ENCODE results near the gene PIK3R4. TPM values are rescaled to one million over a fixed set of nuclear protein-coding genes. Genes with fewer than 3 reads are reported as not detected.

PIK3R4 gene
- total RNA-seq, 2 donors from 2014 or later: 17.4 to 23.9 TPM

DNA sequence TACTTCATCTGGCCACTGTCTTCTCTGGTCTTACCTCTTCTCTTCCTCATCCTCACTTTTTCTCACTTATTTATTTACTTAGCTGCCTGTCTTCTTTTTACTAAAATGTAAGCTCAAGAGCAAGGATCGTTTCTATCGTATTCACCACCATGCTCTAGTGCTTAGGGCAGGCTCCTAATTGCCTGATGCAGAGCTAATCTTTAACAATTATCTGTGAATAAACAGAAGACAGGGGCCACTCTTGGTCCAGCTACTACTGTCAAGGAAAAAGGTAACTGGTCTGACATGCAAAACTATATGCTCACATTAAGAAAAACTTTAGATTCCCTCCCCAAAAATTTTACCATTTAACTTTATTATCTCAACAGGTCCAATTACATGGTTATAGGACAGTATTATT lies 17.5 kb downstream of the PIK3R4 start:
- no peaks in the 10 kb centered on the region for H3K27me3 Mint-ChIP-seq
- H3K4me3 Mint-ChIP-seq: no peak overlapping the region
- no peaks in the 10 kb centered on the region for H3K4me1 Mint-ChIP-seq
- H3K36me3 Mint-ChIP-seq (ENCODE audit: low read depth): peaks cover 82% of the 10 kb centered on the region
- no peak for ATAC-seq (replicated peaks)
- H3K9me3 Mint-ChIP-seq: no peaks in the 10 kb centered on the region
- H3K27ac Mint-ChIP-seq: no peak overlapping the region

DNA sequence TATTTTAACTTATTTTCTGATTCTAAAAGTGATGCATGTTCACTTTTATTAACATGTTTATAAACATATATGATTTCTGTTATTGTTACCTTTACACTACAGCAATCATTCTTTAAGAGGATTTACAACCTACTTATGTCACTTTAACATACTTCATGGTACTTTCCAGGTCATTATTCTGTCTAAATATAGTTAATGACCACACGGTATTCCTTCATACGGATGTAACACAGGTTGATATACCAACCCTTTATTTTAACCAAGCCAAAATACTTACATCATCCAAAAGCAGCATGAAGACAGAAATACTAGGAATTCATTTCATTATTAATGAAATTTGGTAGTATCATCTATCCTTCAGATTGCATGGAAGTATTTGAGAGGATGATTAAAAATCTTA lies 18.6 kb downstream of the PIK3R4 start:
- Mint-ChIP-seq H3K27me3 (no peaks in the 10 kb centered on the region), H3K36me3 (ENCODE audit: low read depth) (peaks cover 81% of the 10 kb centered on the region), H3K27ac (no peak overlapping the region), H3K4me1 (peaks cover 4% of the 10 kb centered on the region), H3K9me3 (no peaks in the 10 kb centered on the region), H3K4me3 (no peak overlapping the region)
- ATAC-seq (replicated peaks): no peak

DNA sequence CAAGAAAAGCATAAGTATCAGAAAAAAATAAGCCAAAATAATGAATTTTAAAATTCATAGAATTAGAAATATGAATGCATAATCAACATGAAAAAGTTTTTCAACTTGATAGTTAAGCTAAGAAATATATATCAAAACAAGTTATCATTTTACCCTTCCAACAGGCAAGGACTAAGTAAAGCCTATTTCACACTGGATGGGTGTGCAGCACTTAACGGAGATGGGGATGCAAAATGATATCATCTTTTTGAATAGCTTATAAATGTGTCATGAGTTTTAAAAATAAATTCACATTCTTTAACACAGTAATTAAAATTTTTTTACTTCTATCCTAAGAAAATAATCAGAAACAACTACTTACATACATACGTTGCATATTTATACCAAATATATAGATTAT lies 20.9 kb downstream of the PIK3R4 start:
- H3K36me3 Mint-ChIP-seq (ENCODE audit: low read depth): peaks cover 74% of the 10 kb centered on the region
- no peak for ATAC-seq (replicated peaks)
- H3K4me3 Mint-ChIP-seq: no peak overlapping the region
- H3K27me3 Mint-ChIP-seq: no peaks in the 10 kb centered on the region
- H3K4me1 Mint-ChIP-seq: peaks cover 5% of the 10 kb centered on the region
- no peaks in the 10 kb centered on the region for H3K9me3 Mint-ChIP-seq
- H3K27ac Mint-ChIP-seq: no peak overlapping the region

DNA sequence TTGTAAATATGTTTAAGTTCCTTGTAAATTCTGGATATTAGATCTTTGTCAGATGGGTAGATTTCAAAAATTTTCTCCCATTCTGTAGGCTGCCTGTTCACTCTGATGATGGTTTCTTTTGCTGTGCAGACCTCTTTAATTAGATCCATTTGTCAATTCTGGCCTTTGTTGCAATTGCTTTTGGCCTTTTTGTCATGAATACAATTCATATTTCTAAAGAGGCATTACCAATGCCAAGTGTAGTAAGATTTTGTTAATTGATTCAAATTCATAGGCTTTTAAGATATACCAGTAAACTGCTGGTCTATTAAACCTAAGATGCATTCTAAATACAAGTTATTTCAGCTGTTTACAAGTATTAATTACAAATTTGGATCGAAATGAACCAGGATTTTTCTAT lies 31.0 kb downstream of the PIK3R4 start:
- H3K36me3 Mint-ChIP-seq (ENCODE audit: low read depth): peaks cover 83% of the 10 kb centered on the region
- no peak overlapping the region for H3K4me3 Mint-ChIP-seq
- no peaks in the 10 kb centered on the region for H3K27me3 Mint-ChIP-seq
- no peak for ATAC-seq (replicated peaks)
- no peaks in the 10 kb centered on the region for H3K4me1 Mint-ChIP-seq
- no peaks in the 10 kb centered on the region for H3K9me3 Mint-ChIP-seq
- no peak overlapping the region for H3K27ac Mint-ChIP-seq

DNA sequence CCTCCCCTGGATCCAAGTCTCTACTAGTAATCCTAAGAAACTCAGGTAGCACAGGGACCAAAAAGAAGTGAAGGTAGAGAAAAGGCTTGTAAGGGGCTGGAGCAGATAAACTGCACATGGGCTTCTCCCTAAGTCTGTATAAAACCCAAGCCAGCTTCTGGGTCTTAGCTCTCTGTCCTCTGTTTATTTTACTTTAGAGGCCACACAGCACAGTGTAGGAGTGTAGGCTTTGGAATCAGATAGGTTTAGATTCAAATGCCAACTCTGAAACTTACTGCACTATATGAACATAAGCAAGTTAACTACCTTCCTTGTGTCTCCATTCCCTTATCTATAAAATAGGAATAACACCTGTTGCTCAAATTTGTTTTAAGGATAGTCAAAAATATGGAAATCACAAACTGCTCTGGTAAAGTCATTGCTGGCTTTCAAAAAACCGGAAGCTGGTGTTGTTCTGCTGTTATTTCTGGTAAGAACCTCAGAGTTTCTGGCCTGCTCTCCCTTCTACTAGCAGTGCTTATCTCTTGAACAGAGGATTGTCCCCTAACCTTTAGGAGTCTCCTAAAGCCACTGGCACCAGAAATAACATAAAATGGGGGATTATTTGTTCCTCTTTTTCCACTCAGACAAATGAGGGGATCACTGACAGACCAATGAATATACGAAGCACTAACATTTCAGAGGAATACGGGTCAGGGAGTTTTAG lies 33.8 kb downstream of the PIK3R4 start:
- H3K4me3 Mint-ChIP-seq: no peak overlapping the region
- no peak for ATAC-seq (replicated peaks)
- H3K27ac Mint-ChIP-seq: peak overlapping the region; percentile 43
- peaks cover 94% of the 10 kb centered on the region for H3K36me3 Mint-ChIP-seq (ENCODE audit: low read depth)
- no peaks in the 10 kb centered on the region for H3K27me3 Mint-ChIP-seq
- no peaks in the 10 kb centered on the region for H3K4me1 Mint-ChIP-seq
- no peaks in the 10 kb centered on the region for H3K9me3 Mint-ChIP-seq

DNA sequence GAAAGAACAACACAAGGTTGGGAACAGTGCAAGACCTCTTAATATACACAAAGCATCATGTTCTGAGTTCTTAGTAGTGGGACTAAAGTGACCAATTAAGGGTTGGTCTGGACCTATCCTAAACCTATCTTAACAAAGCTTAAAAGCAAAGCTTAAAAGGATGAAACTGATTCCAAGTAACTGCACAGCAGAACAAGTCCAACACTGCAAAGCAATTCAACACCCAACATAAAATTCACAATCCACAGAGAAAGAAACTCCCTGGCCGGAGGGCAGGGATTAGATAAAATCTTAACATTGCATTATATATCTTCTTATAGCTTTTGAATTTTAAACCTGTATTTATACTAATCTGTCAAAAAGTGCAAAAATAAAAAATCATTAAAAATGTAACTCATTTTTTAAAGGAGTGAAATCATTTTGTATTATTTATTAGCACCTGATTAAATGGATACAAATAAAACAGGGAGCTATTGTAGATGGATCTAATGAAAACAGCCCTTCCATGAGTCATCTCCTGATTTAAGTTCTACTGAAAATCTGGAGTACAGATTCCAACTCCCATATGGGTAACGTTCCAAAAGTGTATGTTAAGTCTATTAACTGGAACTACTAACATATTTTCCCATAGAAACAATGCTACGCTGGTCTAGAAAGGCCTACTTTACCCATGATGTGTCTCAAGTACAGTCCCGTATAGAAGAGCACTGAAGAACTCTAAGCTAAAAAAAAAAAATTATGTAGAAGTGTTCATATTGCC lies 34.9 kb downstream of the PIK3R4 start:
- H3K4me1 Mint-ChIP-seq: no peaks in the 10 kb centered on the region
- H3K4me3 Mint-ChIP-seq: no peak overlapping the region
- H3K36me3 Mint-ChIP-seq (ENCODE audit: low read depth): peaks cover 93% of the 10 kb centered on the region
- no peaks in the 10 kb centered on the region for H3K9me3 Mint-ChIP-seq
- H3K27me3 Mint-ChIP-seq: no peaks in the 10 kb centered on the region
- H3K27ac Mint-ChIP-seq: peak overlapping the region; percentile 7
- ATAC-seq (replicated peaks): no peak

DNA sequence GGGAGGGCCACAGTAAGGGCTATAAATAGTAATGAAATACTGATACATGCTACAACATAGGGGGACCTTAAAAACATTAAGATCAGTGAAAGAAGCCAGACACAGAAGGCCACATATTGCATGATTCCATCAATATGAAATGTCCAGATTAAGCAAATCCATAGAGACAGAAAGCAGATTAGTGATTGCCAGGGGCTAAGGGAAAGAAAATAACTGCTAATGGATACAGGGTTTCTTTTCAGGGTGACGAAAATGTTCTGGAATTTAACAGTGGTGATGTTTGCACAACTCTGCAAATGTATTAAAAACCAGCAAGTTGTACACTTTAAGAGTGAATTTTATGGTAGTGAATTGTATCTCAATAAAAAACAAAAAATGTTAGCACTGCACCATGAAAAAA lies 37.0 kb downstream of the PIK3R4 start:
- no peak overlapping the region for H3K27ac Mint-ChIP-seq
- H3K4me1 Mint-ChIP-seq: no peaks in the 10 kb centered on the region

DNA sequence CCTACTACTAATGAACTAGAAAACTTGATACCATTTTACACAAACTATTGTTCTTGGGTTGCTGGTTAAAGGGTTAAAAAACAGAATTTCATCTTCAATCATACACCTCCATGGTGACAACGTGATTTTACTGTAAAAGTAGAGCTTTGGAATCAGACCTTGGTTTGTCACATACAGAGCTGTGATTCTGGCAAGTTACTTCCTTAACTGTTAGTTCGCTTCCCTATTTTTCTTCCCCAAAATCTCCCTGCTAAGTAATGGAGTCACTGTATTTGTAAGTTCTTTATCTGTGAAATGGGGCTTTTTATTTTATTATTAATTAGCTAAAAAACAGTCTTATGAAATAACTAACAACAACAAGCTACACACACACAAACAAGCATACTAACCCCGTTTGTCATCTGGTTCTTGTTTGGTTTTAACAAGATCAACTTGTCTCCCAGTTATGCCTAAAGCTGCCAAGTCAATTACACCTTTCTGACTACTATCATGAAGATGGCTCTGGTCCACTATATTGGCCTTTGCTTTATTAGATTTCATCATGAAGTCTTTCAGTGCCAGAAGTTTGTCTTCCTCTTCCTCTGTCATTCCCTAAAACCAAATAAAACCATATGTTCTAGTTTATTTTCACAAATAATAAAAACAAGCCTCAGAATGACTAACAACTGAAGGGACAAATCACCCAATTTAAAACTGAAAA lies 38.6 kb downstream of the PIK3R4 start:
- no peak for ATAC-seq (replicated peaks)

More for the DNA sequence above, 37.0 kb downstream of the PIK3R4 start:
- no peak for ATAC-seq (replicated peaks)
- Mint-ChIP-seq H3K9me3 (no peaks in the 10 kb centered on the region), H3K27me3 (no peaks in the 10 kb centered on the region), H3K36me3 (ENCODE audit: low read depth) (peaks cover 91% of the 10 kb centered on the region), H3K4me3 (no peak overlapping the region)

DNA sequence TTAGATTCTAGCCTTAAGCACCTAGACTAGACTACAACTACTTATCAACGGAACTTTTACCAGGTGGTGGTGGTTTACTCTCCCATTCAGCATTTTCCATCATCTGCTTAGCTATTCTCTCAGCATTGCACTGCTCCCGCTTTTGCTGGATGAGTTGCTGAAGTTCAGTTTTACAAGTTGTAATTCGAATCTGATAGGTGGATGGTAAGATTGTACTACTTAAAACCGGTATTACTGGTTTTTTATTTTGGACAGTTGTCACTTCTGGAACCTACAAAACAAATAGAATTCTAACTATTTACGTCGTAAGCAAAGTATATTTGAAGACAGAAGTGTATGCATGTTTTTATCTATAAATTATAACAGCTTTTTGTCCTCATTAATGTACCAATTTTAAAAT lies 41.1 kb downstream of the PIK3R4 start:
- H3K27me3 Mint-ChIP-seq: no peaks in the 10 kb centered on the region
- no peak overlapping the region for H3K27ac Mint-ChIP-seq
- ATAC-seq (replicated peaks): no peak
- H3K4me1 Mint-ChIP-seq: no peaks in the 10 kb centered on the region
- no peak overlapping the region for H3K4me3 Mint-ChIP-seq
- H3K9me3 Mint-ChIP-seq: no peaks in the 10 kb centered on the region
- peaks cover 91% of the 10 kb centered on the region for H3K36me3 Mint-ChIP-seq (ENCODE audit: low read depth)

More for the DNA sequence above, 38.6 kb downstream of the PIK3R4 start:
- Mint-ChIP-seq H3K27ac (no peak overlapping the region), H3K4me3 (no peak overlapping the region), H3K9me3 (no peaks in the 10 kb centered on the region), H3K36me3 (ENCODE audit: low read depth) (peaks cover 91% of the 10 kb centered on the region), H3K27me3 (no peaks in the 10 kb centered on the region), H3K4me1 (no peaks in the 10 kb centered on the region)

DNA sequence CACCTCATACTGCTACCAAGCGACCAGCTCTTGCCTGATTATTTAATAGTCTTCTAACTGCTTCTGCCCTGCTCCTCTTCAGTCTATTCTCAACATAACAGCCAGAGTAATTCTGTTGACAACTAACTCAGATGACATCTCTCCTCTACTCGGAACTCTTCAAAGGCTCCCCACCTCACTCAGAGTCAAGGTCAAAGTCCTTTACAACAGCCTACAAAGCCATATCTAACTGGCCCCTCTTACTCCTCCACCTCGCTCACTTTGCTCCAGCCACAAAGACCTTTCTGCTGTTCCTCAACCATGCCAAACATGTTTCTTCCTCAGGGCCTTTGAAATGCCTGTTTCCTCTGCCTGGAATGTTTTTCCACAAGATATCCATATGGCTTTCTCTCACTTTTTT lies 43.6 kb downstream of the PIK3R4 start:
- H3K4me1 Mint-ChIP-seq: no peaks in the 10 kb centered on the region
- H3K27me3 Mint-ChIP-seq: no peaks in the 10 kb centered on the region
- H3K27ac Mint-ChIP-seq: no peak overlapping the region
- no peak for ATAC-seq (replicated peaks)
- no peaks in the 10 kb centered on the region for H3K9me3 Mint-ChIP-seq
- peaks cover 89% of the 10 kb centered on the region for H3K36me3 Mint-ChIP-seq (ENCODE audit: low read depth)
- no peak overlapping the region for H3K4me3 Mint-ChIP-seq

DNA sequence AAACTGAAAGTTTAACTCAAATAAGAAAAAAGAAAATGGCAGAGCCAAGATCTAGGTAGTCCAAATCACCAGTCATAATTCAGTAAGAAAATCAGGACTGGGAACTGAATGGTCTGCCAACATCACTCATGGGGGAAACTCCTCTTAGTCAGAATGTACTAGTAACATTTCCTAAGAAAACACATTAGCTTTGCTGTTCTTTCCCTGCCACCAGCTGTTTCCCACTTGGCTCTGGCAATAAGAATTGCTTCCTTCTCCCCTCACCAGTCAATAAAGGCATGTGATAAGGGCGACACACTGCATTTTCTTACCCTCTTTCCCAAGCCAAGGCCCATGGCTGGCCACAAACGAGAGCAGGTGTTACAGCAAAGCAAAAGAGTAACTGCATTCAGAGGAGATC lies 46.1 kb downstream of the PIK3R4 start:
- Mint-ChIP-seq H3K4me3 (no peak overlapping the region), H3K36me3 (ENCODE audit: low read depth) (peaks cover 88% of the 10 kb centered on the region), H3K4me1 (no peaks in the 10 kb centered on the region), H3K27me3 (no peaks in the 10 kb centered on the region), H3K9me3 (no peaks in the 10 kb centered on the region), H3K27ac (no peak overlapping the region)
- ATAC-seq (replicated peaks): no peak

DNA sequence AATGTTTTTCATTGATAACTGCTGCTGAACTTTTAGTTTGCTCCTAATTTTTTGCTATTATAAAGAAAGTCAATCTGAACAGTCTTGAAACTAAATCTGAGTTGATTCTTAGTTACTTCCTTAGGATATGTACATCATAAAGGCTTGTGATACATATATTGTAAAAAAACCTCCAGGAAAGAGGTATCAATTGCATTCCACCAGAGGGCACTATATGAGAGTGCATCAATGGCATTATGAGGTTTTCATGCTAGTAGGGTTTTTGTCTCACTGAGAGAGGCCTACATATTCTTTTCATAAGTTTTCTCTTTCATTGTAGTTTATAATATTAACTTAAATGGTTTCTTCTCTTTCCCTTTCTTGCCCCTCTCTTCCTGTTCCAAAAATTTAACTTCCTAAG lies 46.9 kb downstream of the PIK3R4 start:
- Mint-ChIP-seq H3K9me3 (no peaks in the 10 kb centered on the region), H3K4me1 (no peaks in the 10 kb centered on the region), H3K27me3 (no peaks in the 10 kb centered on the region), H3K4me3 (no peak overlapping the region), H3K27ac (no peak overlapping the region), H3K36me3 (ENCODE audit: low read depth) (peaks cover 88% of the 10 kb centered on the region)
- no peak for ATAC-seq (replicated peaks)

DNA sequence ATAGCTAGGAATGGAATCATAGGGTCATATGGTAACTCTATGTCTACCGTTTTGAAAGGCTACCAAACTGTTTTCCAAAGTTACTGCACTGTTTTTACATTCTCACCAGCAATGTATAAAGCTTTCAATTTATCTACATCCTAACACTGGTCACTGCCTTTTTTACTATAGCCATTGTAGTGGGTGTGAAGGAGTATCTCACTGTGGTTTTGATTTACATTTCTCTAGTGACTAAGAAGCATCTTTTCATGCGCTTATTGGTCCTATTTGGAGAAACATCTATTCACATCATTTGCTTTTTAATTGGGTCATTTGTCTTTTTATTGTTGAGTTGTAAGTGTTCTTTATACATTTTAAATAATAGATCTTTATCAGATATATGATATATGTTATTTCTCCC lies 53.3 kb downstream of the PIK3R4 start:
- no peak for ATAC-seq (replicated peaks)
- no peak overlapping the region for H3K4me3 Mint-ChIP-seq
- H3K27me3 Mint-ChIP-seq: no peaks in the 10 kb centered on the region
- H3K27ac Mint-ChIP-seq: peak overlapping the region; percentile 45
- H3K36me3 Mint-ChIP-seq (ENCODE audit: low read depth): peaks cover 79% of the 10 kb centered on the region
- no peaks in the 10 kb centered on the region for H3K9me3 Mint-ChIP-seq
- peaks cover 4% of the 10 kb centered on the region for H3K4me1 Mint-ChIP-seq

DNA sequence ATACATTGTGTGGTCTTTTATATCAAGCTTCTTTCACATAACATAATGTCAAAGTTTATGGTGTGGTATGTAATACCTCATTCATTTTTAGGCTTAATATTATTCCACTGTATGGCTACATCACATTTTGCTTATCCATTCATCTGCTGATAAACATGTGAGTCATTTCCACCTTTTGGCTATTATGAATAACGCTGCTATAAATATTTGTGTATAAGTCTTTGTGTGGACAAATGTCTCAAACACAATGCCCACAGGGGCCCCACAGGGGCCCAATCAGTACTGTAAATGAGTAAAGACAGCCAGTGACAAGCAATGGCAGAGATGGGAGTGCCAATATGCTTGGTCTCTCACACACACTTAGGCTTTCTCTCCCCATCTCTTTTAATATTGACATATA lies 54.2 kb downstream of the PIK3R4 start:
- Mint-ChIP-seq H3K27me3 (no peaks in the 10 kb centered on the region), H3K4me3 (no peak overlapping the region), H3K27ac (peak overlapping the region; percentile 45), H3K4me1 (peaks cover 4% of the 10 kb centered on the region), H3K36me3 (ENCODE audit: low read depth) (peaks cover 79% of the 10 kb centered on the region), H3K9me3 (no peaks in the 10 kb centered on the region)
- ATAC-seq (replicated peaks): no peak
